Measurements from ENCODE around the gene VMP1.
"Not testable (repeated sequence)": the region's sequence is repeated elsewhere in the genome, so short reads cannot be mapped to it uniquely, and the experiment has no call there.

VMP1 gene

GRCh38 chr17:59863616-59864015, 156.2 kb downstream of the VMP1 start:
- DNase-seq (ENCODE audit: low read depth): no peak

- no peak for DNase-seq (ENCODE audit: low read depth)
These were observed 162.4 kb downstream of the VMP1 start for GRCh38 chr17:59869941-59870218.

GRCh38 chr17:59870482-59870881, 163.0 kb downstream of the VMP1 start:
- no peak for DNase-seq (ENCODE audit: low read depth)

GRCh38 chr17:59872351-59872750, 164.9 kb downstream of the VMP1 start:
- DNase-seq (ENCODE audit: low read depth): no peak

GRCh38 chr17:59873414-59873813, 166.0 kb downstream of the VMP1 start:
- not testable (repeated sequence) for DNase-seq (ENCODE audit: low read depth)

GRCh38 chr17:59874376-59874775, 166.9 kb downstream of the VMP1 start:
- no peak for DNase-seq (ENCODE audit: low read depth)

GRCh38 chr17:59876107-59876506, 168.7 kb downstream of the VMP1 start:
- DNase-seq (ENCODE audit: low read depth): no peak

GRCh38 chr17:59877965-59878364, 170.5 kb downstream of the VMP1 start:
- no peak for DNase-seq (ENCODE audit: low read depth)

GRCh38 chr17:59878624-59879023, 171.2 kb downstream of the VMP1 start:
- DNase-seq (ENCODE audit: low read depth): no peak

GRCh38 chr17:59884861-59885260, 177.4 kb downstream of the VMP1 start:
- no peak for DNase-seq (ENCODE audit: low read depth)

GRCh38 chr17:59888145-59888750, 180.8 kb downstream of the VMP1 start:
- no peak for DNase-seq (ENCODE audit: low read depth)

GRCh38 chr17:59890720-59891119, 183.3 kb downstream of the VMP1 start:
- no peak for DNase-seq (ENCODE audit: low read depth)
